ENCODE measurements around the gene ZSCAN1.

GRCh38 chr19:58095328-58095727 is 61.5 kb downstream of the ZSCAN1 start:
- TF ChIP-seq ZNF274 (IDR thresholded peaks at IDR 0.05; ENCODE audit: insufficient read depth, insufficient read length) (no peak), EP300 (IDR thresholded peaks at IDR 0.05; ENCODE audit: borderline replicate concordance in 1 of 2, control insufficient read depth in 1 of 2, low read depth in 2 of 2, low read length in 2 of 2) (no peak), ETV6 (conservative IDR thresholded peaks at IDR 0.05 in 1 of 2, IDR thresholded peaks at IDR 0.05 in 1 of 2; ENCODE audit: borderline replicate concordance in 1 of 2, low read depth in 1 of 2) (no peak), ZSCAN29 (IDR thresholded peaks at IDR 0.05) (no peak), PML (IDR thresholded peaks at IDR 0.05; ENCODE audit: low read length) (no peak), NFIC (IDR thresholded peaks at IDR 0.05; ENCODE audit: low read depth, low read length) (no peak)

All from GM12878 (cell line).